Stimulated activated CD4-positive, alpha-beta T cell treated with anti-CD3 and anti-CD28 coated beads, Interleukin-2, amount 100 ng/mL, for 24 hours (primary cell): ENCODE measurements around the gene EVC2.

Experiments used
- DNase-seq, 2 donors: peaks; one replicate each; pipeline ENCODE4 v3.0.0-alpha.2; 2020

Gene EVC2

DNA sequence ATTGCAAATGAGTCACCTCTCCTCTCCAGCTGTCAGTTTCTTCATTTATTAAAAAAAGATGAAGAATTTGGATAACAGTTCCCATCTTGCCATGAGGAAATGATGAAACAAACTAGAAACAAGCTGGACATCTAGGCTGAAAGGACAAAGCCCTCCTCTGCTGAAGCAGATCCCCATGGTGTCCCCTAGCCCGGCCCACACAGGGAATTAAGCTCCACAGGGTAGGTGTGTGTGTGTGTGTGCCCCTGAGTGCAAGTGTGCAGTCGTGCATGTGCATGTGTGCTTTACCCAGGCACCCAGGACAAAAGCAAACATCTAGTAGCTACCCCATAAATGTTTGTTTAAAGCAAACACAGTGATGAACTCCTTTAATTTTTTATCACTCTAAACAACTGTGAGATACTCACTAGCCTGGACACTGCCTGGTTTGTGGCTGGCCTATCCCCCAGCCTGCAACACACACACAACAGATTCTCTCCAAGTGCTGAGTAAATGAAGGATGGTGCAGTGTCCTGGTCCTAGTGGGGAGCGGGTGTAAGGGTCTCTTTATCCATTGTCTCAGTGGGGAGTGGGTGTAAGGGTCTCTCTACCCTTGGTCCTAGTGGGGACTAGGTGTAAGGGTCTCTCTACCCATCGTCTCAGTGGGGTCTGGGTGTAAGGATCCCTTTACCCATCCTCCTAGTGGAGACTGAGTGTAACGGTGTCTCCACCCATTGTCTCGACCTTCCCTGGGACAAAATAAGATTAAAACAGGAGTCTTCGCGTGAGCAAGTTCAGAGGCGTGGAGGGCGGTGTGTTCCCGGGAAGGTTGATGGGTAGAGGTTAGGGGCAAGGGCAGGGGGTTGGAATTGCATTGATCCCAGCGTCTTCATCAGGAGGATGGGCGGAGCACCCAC lies 2.0 kb upstream of the EVC2 start:
- no peak for DNase-seq

DNA sequence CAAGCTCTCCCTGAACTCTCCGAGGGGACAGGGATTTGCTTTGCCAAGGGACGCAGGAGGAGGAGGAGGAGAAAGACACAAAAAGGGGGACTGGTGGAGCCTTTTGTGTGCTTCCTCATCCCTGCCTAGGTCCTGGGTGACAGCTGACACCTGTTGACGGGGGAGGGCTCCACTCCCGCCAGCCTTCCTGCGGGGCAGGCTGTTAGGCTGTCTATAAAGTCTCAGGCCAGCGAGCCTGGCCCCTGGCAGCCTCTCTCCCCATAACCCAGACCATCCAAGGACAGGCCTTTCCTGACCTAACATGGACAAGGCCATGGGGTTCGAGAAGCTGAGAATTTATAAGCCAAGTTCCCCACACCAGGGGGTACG lies 832 bp upstream of the EVC2 start:
- no peak for DNase-seq

DNA sequence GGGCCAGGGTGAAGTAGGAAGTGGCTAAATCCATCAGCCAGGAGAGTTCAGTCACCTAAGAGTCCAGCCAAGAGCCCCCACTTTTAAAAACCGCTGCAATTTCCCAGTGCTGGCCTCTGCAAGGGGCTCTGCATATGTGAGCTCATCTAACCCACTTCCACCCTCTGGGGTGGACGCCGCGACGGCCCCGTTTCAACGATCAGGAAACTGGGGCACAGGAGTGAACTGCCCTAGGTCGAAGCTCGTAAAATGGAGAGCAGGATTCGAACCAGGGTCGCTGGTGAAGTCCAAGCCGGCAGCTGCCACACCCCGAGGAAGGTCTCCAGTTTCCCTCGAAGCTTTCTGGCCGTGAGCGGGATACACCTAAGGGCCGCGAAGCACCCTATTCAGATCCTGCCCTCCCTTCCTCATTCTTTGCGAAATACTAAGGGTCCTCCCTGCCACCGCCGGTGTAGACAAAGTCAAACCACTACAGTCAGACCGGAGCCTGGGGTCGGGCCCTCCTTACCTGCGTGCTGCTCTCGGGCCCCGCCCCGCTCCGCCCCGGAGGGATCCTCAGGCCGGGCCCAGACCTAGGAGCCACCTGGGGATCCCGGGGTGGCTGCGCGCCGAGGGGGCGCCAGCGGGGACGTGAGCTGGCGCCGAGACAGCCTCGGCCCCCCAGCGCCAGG lies 446 bp downstream of the EVC2 start:
- no peak for DNase-seq

DNA sequence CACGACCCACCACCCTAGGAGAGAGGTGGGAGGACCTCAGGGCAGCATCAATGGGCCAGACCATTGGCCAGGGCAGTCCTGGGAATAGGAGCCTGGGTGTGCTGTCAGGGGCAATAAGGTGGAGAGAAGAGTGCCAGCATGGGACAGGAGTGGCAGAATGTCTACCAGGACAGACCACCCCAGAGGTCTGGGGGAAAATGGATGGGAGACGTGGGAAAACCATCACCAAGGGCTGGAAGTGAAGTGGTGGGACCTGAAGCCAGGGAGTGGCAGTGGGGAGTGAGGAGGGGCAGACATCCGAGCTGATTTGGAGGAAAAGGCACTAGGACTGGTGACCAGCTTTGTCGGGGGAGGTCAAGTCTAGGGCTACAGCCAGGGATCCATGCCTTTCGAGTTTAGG lies 993 bp downstream of the EVC2 start:
- no peak for DNase-seq

DNA sequence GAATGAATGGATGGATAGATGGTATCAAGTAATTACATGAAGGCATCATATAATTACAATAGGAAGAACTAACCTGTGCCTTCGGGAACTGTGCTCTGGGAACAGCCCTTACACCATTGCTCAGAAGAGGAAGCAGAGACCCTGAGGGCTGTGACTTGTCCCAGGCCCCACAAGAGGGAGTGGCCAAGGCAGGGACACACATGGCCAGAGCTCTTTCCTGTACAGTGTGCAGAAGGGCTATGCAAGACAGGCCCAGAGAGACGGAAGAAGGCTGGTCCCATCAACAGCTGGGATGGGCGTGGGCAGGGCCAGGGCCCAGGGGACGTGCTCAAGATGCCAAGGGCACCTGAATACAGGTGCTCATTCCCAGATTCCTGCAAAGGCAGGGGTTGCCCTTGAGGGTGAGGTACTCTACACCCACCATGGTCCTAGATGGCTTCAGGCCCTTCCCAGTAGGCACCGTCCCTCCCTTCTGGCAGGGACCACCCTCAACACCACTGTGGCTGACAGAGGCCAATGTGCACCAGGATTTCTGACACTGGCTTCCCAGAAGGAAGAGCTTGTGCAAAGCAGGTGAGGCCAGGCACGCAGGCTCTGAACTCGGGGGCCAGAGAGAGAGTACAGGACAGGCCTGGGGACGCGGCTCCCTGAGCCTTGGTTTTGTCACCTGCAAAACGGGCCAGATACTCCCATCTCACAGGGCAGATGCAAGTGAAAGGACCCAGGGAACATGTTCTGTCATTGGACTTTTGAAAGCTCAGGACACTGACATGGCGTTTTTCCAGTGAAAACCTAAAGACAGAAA lies 1.7 kb downstream of the EVC2 start:
- DNase-seq, result no peak

DNA sequence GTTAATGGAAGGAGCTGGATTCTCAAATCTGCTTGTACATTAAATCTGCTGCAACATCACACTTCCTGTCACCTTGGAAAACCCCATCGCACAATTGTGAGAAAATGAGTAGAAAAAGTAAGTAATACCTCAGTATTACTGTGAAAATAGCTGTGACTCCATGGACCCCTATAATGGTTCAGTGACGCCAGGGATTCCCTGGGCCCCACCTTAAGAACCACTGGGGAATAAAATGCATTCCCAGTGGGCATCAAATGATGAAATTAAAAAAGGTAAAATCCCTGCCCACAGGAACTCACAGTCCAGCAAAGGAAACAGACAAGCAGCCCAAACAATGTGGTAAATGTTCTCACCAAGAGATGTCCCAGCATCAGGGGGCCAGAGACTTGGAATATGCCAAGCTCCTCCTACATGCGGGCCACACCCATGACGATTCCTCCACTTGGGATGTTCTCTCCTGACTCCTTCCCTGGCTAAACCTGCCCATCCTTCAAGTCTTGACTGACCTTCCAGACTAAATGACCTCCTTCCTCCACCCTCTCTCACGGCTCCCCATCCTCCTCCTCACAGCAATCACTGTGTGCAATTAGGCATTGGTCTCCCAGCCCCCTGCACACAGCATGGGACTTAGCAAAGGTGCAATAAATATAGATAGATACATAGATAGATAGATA lies 2.6 kb downstream of the EVC2 start:
- no peak for DNase-seq

DNA sequence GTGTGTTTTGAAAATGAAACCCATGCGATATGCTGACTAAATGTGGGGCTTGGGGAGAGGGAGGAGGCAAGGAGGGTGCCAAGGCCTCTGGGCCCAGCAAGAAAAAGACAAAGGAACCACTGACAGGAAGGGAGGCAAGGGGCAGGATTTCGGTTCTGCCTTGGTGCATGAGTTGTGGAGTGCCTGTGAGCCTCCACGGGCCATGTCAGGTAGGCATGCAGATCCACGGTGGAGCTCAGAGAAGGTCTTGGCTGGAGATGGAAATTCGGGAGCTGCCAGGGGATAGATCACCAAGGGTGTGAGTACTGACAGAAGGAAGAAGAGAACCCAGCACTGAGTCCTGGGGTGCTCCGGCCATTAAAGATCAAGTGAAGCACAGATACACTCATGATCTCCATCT lies 4.1 kb downstream of the EVC2 start:
- no peak for DNase-seq

DNA sequence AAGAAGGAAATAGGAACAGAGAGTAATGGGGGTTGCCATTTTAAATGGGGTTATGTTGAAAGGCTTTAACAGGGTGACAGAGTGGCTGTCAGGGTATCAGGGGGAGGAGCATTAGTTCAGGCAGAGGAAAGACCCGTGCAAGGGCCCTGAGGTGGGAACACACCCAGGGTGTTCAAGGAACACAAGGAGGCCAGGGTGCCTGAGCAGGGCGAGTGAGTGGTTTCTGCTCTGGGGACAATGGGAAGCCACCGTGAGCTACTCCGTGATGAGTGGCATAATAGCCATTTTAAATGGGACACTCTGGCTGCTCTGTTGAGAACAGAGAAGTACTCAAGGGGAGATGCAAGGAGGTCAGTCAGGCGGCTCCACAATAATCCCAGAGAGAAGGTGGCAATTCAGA lies 4.5 kb downstream of the EVC2 start:
- DNase-seq, result no peak

DNA sequence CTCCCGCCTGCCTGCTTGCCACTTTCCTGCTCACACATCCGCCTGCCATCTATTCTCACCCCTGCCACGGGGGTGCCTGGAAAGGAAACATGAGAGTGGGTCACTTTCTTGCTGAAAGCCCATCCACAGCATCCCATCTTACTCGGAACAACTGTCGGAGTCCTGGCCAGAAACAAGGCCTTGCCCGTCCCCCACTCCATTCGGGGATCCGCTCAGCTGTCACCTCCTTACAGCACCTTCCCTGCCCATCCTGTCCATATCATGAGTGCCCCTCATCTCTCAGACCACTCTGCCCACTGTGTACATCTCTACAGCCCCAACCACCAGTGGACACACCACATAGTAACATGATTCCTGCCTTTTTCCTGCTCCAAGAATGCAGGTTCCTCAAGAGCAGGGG lies 6.4 kb downstream of the EVC2 start:
- no peak for DNase-seq

DNA sequence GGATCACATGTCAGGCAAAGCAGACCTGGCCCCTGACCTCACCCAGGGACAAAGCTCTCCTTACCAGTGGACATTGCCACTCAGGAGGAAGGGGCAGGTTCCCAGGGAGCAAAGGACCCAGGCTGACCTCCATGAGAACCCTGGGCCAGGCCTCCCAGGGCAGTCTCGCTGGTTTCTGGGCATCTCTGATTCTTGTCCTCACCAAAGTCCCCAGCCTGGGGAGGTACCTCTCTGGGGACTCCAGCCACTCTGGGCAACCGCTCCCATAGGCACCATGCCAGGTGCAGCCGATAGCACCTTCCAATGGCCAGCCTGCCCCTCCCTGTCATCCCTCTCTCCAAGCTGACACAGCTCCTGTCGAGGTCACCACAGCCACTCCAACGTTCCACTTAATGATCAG lies 7.9 kb downstream of the EVC2 start:
- DNase-seq, result no peak

DNA sequence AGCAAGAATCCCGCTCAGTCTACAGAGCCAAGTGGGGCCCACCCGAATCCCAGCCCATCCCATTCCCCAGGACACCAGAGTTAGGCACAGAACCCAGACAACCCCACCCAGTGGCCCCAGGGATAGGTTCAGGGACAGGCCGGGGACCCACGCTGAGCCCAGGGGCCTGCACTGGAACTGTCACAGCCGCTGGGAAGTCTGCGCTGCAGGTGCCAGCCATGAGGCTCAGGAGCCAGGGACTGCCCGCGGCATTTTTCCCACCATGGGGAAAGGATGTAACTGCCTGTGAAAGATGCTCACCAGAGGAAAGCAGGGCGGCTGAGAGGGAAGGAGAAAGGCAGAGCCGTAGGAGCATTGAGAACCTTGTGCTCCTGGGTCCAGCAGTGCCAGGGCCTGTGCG lies 12.0 kb downstream of the EVC2 start:
- DNase-seq, result no peak

DNA sequence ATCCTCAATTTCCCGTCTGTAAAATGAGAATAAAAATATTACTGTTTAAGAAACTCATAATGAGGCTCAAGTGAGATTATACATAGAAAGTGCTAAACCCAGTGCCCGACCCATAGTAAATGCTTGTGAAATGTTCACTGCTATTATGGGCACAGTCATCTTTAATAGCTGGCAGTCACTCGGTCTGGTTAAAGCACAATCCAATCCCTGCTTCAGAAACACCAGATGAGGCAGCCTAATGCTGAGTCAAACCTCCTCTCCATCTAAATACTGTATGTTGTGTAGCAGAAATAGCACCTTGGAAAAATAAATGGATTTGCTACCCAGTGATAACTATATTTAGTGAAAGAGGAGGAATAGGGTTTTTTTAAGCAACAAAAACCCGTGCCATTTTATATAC lies 14.5 kb downstream of the EVC2 start:
- no peak for DNase-seq

DNA sequence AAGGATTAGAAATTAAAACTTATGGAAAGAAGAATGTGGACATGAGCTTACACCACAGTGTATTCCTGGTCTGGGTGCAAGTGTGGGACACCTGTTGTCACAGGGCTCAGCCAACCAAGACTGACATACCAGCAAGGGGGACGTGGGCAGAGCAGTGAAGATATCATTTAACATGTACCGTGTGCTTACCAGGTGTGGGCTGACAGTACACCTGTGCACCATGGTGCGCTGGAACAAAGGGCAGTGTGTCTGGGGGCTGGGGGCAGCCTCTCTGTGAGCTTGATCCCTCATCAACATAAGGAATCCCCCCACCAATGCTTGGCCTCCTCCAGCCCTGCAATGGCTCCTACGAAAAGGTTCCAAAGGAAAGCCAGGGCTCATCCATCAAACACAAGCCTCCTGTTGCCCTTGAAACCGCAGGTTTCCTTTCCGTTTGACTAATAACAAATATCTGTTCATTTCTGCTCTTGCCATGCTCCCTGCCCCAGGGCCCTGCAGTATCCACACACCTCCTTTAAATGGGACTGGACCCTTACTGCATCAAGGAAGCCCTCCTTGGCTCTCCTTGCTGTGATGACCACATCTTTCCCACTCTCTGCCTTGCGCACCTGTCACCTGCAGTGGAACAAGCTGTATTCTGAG lies 16.7 kb downstream of the EVC2 start:
- no peak for DNase-seq

DNA sequence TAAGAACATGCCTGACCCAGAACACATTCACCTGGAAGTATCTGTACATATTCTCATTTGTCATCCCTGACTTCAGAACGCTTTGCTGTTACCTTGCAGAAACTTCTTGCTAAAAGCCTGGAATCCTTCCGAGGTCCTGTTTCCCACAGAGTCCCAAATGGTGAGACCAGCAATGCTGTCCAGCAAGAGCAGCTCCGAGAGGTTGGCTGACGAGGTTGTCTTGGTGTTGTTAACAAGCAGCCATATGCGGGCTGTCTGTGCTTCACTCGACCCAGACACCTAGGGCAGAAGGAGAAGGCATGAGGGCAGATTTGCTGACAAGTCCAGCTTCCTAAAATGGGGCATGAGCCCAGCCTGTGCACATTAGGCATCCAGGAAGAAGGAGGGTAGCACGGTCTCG lies 19.3 kb downstream of the EVC2 start:
- DNase-seq, result no peak

DNA sequence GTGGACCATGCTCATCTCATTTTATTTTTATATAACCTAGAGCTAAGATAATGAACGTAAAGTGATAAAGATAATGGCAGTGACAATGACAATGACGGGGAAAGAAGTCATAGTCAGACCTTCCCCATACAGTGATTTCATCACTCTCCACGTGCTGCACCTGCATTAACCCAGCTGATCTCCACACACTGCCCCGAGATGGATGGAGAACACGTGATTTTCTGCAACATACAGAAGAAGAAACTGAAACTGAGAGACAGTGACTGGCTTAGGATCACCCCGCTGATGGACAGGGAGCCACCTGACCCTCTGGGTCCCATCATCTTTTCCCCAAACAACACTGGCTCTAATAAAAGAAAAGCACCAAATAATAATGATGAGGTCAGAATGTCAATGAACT lies 22.0 kb downstream of the EVC2 start:
- no peak for DNase-seq

DNA sequence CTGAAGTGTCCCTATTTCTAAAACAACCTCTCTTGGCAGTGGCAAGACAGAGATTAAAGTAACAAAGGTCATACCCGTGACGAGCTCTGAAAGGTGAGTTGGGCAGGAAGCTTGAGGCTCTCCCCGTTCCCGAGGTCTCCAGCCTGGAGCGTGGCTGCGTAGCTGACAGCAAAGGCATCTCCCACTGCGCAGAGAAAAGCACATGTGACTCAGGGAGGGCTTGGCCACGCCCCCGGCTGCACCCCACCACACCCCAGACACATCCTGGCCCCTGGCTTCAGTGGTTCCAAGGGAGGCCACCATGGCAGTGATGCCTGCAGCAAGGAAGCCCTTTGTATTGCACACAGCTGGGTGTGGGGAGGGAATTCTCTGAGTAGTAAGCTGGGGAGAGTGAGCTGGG lies 23.1 kb downstream of the EVC2 start:
- no peak for DNase-seq

DNA sequence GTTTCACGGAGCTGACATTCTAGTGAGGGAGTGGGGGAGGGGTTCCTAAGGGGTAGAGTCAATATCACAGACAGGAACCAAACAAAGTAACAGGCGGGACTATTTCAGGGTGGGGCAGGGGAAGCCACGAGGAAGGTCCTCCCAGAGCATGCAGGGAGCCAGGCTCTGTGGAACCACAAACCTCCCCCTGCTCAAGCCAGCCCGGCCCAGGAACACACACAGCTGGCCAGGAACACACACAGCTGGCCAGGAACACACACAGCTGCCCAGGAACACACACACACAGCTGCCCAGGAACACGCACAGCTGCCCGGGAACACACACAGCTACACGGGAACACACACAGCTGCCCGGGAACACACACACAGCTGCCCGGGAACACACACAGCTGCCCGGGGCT lies 24.8 kb downstream of the EVC2 start:
- DNase-seq, result no peak

DNA sequence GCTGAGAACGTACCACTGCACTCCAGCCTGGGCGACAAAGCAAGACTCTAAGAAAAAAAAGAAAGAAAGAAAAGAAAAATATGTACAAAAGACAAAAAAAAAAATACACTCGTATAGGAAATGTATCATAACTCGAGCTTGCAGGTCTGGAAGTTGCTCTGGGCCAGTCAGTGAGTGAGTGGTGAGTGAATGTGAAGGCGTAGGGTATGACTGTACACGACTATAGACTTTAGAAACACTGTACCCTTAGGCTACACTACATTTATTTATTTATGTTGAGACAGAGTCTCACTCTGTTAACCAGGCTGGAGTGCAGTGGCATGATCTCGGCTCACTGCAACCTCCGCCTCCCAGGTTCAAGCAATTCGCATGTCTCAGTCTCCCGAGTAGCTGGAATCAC lies 29.4 kb downstream of the EVC2 start:
- DNase-seq, result no peak

DNA sequence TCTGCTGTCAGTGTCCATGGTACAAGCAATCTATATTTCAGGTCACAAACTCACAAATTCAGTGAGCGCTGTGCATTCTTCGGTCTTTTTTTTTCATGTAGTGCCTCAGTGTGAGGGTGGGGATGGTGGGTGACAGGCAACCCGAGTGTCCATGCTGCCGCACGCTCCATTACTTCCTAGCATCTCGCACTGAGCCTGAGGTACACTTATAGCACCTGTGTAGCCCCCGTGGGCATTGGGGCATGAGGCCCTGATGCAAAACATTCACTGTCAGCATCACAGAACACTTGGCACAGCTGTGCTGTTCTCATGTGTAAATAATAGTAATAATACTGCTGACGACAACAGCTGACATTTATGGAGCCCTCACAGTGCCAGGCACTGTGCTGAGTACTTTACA lies 31.6 kb downstream of the EVC2 start:
- no peak for DNase-seq

DNA sequence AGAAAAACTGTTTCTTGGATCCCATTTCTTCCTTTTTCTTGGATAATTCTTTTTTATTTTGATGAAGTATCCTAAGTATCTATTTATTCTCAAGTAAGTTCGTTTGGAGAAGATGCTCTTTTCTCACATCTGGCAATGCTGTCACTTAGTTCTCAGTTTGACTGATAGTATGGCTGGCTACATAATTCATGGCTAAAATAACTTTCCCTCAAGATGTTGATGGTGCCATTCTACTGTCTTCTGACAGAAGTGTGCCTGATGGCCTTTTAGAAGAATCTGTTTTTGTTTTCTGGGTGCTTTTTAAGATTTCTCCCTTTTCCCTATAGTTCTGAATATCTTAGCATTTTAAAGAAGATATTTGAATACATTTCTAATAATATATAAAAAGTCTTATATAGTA lies 41.6 kb downstream of the EVC2 start:
- no peak for DNase-seq

DNA sequence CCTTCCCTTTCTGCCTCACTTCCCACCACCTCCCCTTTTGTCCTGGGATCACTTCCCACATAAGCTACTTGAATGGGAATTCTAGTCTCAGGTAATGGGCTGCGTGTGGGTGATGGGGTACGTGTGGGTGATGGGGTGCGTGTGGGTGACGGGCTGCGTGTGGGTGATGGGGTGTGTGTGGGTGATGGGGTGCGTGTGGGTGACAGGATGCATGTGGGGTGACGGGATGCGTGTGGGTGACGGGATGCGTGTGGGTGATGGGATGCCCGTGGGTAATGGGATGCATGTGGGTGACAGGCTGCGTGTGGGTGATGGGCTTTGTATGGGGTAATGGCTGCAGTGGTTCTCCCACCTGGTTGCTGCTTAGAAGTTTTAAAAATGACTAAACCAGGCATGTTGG lies 43.6 kb downstream of the EVC2 start:
- DNase-seq, result no peak

DNA sequence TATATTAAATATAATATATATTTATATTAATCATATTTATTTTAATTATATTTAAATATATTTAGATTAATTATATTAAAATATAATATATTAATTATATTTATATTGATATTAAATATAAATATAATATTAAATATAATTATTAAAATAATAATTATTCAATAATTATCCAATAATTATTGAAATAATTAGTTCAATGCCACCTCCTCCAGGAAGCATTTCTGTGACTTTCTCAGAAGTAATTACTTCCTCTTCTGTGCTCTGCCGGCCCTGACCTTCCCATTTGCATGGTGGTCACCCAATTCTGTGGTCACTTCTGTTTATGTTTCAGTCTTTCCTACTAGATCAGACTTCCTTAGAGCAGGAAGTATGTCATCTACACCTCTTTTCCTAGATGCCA lies 45.8 kb downstream of the EVC2 start:
- DNase-seq, result no peak

DNA sequence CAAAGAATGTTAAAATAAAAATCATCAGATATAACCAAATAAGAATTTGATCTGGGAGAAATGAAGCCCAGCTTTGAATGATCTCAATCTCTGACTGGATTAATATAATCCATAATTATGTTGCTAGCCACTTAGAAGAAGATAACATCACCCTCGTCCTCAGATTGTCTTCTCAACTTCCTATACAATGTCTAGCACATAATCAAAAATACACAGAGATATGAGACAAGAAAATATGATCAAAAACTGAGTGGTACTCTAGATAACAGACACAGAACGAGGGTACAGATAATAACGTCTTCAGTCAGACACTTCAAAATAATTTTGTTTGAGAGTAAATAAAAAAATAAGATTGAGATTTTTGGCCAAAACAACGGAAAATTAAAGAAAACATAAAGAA lies 47.1 kb downstream of the EVC2 start:
- no peak for DNase-seq
